Endothelial cell of umbilical vein (primary cell): Measurements from ENCODE around the gene EDC3. TPM values are rescaled to one million over a fixed set of nuclear protein-coding genes. Genes with fewer than 3 reads are reported as not detected.

ENCODE experiments used
- BruUV-seq: library from RNA; stranded (reverse); fragments of 400-500 nt; replicated peaks from 2 replicates; lab custom pipeline; 2021; lab: Mats Ljungman, UMichigan
- CTCF ChIA-PET: fragments of 300-600, 350-600 bp; sonication (Branson Sonifier 250); formaldehyde crosslinking; loops from one replicate; lab custom pipeline; 2021; ENCODE audit warnings: antibody characterized with exemption, inconsistent platforms; lab: Charles Lee
- POLR2A ChIA-PET: fragments of 300-600, 350-600 bp; sonication (Branson Sonifier 250); formaldehyde crosslinking; loops from one replicate; lab custom pipeline; 2021; ENCODE audit warnings: antibody characterized with exemption, inconsistent platforms; lab: Charles Lee
- DNase-seq: peaks from one replicate; pipeline ENCODE4 v3.0.0-alpha.2; 2011; ENCODE audit warnings: low read depth, low spot score
- FAIRE-seq: peaks from 2 replicates; lab custom pipeline; 2011; peaks lifted over from hg19 to GRCh38; lab: Jason Lieb, UNC
- H2AFZ ChIP-seq: 2 replicates; pipeline ENCODE4 v1.6.0; 2012; ENCODE audit warnings: low read depth, low read length, control low read depth, inconsistent platforms
- H3K27ac ChIP-seq: 2 replicates; pipeline ENCODE4 v1.5.1; 2011; ENCODE audit warnings: low read depth, mild to moderate bottlenecking, control low read depth, low read length, moderate library complexity; ENCODE audit not compliant: insufficient read depth
- H3K27me3 ChIP-seq, 2 experiments: 2 replicates each; pipeline versions ENCODE4 v1.6.0 to v1.6.1; 2011; ENCODE audit warnings: low read length in 2 of 2, mixed read lengths in 1 of 2; ENCODE audit not compliant: control insufficient read depth in 2 of 2, insufficient read depth in 2 of 2
- H3K36me3 ChIP-seq, 2 experiments: 2 replicates in 1 of 2; 3 replicates in 1 of 2; pipeline ENCODE4 v1.5.1; 2011; ENCODE audit warnings: low read length in 2 of 2, mild to moderate bottlenecking in 1 of 2, moderate library complexity in 1 of 2; ENCODE audit not compliant: control insufficient read depth in 2 of 2, insufficient read depth in 2 of 2; ENCODE audit errors: extremely low read depth in 1 of 2
- H3K4me1 ChIP-seq: 3 replicates; pipeline ENCODE4 v1.5.1; 2011; ENCODE audit warnings: mild to moderate bottlenecking, low read length; ENCODE audit not compliant: control insufficient read depth, insufficient read depth; ENCODE audit errors: extremely low read depth
- H3K4me2 ChIP-seq: 2 replicates; pipeline ENCODE4 v1.6.1; 2011; ENCODE audit warnings: low read length, control low read depth, mixed read lengths; ENCODE audit not compliant: insufficient read depth
- H3K4me3 ChIP-seq, 3 experiments: fragments of 200-600 bp in 1 of 3; sonication (generic), shearing (Covaris generic) in 1 of 3; replicated peaks in 1 of 3; 2 replicates each; pipeline ENCODE4 v1.5.1; 2011 to 2016; ENCODE audit warnings: control low read depth in 3 of 3, low read length in 3 of 3, mild to moderate bottlenecking in 2 of 3, inconsistent platforms in 1 of 3, low read depth in 1 of 3, moderate library complexity in 1 of 3; ENCODE audit not compliant: insufficient read depth in 1 of 3
- H3K79me2 ChIP-seq: 2 replicates; pipeline ENCODE4 v1.6.0; 2012; ENCODE audit warnings: low read length, inconsistent platforms; ENCODE audit not compliant: control insufficient read depth, insufficient read depth
- H3K9ac ChIP-seq: replicated peaks from 2 replicates; pipeline ENCODE3; 2011; ENCODE audit warnings: low read length, control low read depth; ENCODE audit not compliant: insufficient read depth; ENCODE audit errors: extremely low read depth
- H3K9me1 ChIP-seq: replicated peaks from 3 replicates; pipeline ENCODE4 v1.6.0; 2011; ENCODE audit warnings: mild to moderate bottlenecking, low read length; ENCODE audit not compliant: control insufficient read depth, insufficient read depth; ENCODE audit errors: extremely low read depth
- H3K9me3 ChIP-seq: replicated peaks from 2 replicates; pipeline ENCODE4 v1.5.1; 2012; ENCODE audit warnings: low read length, inconsistent platforms; ENCODE audit not compliant: control insufficient read depth, insufficient read depth
- H4K20me1 ChIP-seq: replicated peaks from 2 replicates; pipeline ENCODE3; 2011; ENCODE audit warnings: mild to moderate bottlenecking, low read length; ENCODE audit not compliant: control insufficient read depth, insufficient read depth; ENCODE audit errors: extremely low read depth
- FOS ChIP-seq: IDR thresholded peaks from 2 replicates; pipeline ENCODE4 v1.6.1; 2011; ENCODE audit warnings: mild to moderate bottlenecking, low read length, moderate library complexity, borderline replicate concordance; ENCODE audit not compliant: insufficient read depth
- GATA2 ChIP-seq: IDR thresholded peaks from 2 replicates; pipeline ENCODE4 v1.7.0; 2011; ENCODE audit warnings: low read depth, mild to moderate bottlenecking, moderate library complexity, mixed read lengths, low read length; ENCODE audit not compliant: insufficient read length, insufficient read depth
- MYC ChIP-seq: IDR thresholded peaks from one replicate; pipeline ENCODE4 v1.6.1; 2011; ENCODE audit warnings: mild to moderate bottlenecking, low read depth, low read length
- POLR2A ChIP-seq: IDR thresholded peaks from 2 replicates; pipeline ENCODE4 v1.6.1; 2012; ENCODE audit warnings: low read depth, mild to moderate bottlenecking, control low read depth, low read length
- dilution Hi-C: fragments of 300-500 bp; cut with MboI; formaldehyde crosslinking; loops from one replicate; pipeline ENCODE4 v1.15.0; 2019; ENCODE audit warnings: low sequenced_read_pairs; ENCODE audit not compliant: extremely low pct_ligation_motif_present
- intact Hi-C: fragments of 100-400 bp; cut with micrococcal nuclease; formaldehyde crosslinking; loops from one replicate; pipeline ENCODE4 v1.10.0; 2022
- polyA plus RNA-seq, 4 experiments: library from polyadenylated mRNA; depleted of rRNA in 3 of 4; stranded (reverse) in 3 of 4; unstranded in 1 of 4; fragments of >200 nt; gene quantifications; 2 replicates each; pipeline versions ENCODE4 v1.2.1 to v1.2.3, GENCODE V29; 2011 to 2012; ENCODE audit warnings: missing spikeins in 1 of 4
- total RNA-seq: library from RNA; stranded (reverse); gene quantifications from 2 replicates; pipeline ENCODE4 v1.2.3, GENCODE V29; 2021
- TF ChIP-seq, protein P1 (sequence below): IDR thresholded peaks from 2 replicates; pipeline ENCODE4 v1.6.1; 2011; ENCODE audit not compliant: insufficient read depth, insufficient read length
- TF ChIP-seq, protein P2 (sequence below), 2 donors: IDR thresholded peaks; 1 replicate in 1 of 2; 2 replicates in 1 of 2; pipeline ENCODE4 v1.5.1; 2011; ENCODE audit warnings: low read length in 2 of 2, mild to moderate bottlenecking in 2 of 2, moderate library complexity in 2 of 2, control low read depth in 1 of 2, inconsistent platforms in 1 of 2, low read depth in 1 of 2; ENCODE audit not compliant: insufficient read depth in 1 of 2; ENCODE audit errors: extremely low read depth in 1 of 2

Gene EDC3
- total and polyA plus RNA-seq, 2 donors (not counting 3 experiments of a cell fraction or from before 2014, with no cell fraction given) = 55.9 to 56.5 TPM

DNA sequence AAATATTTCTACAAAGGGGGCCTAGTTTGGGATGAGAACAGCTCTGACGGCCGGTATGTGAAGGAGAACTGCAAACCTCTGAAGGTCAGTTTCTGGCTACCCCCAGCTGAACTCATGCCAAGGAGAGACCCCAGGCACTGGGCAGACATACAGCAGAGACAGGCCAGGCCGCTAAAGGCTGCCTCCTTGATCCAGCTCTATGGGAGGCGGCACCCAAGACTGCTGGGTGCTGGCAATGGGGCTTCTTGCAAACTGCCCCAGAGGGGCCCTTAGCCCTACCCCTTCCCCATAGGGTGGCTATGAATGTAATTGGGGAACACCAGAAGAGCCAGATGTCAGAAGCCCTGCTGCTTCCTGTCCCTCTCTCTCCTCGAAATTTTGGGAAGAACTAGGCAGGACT lies 66.9 kb downstream of the EDC3 start:
- Histone ChIP-seq H3K27ac (no peak overlapping the region), H4K20me1 (no peaks in the 10 kb centered on the region), H3K79me2 (no peaks in the 10 kb centered on the region), H3K9ac (no peak overlapping the region), H3K4me1 (no peaks in the 10 kb centered on the region), H3K36me3 (peaks cover 13 to 74% of the 10 kb centered on the region in 2 experiments), H3K27me3 (no peaks in the 10 kb centered on the region), H3K9me3 (no peaks in the 10 kb centered on the region), H3K4me2 (no peak overlapping the region), H3K9me1 (no peaks in the 10 kb centered on the region), H2AFZ (no peak overlapping the region), H3K4me3 (no peak overlapping the region)
- ChIA-PET POLR2A (no interaction called here), CTCF (interaction anchor here (2.2 to 2.7 kb wide), 2 partner anchors 140 to 142 kb away, joined by 8 to 12 read pairs; no protein-coding TSS in a partner anchor)
- TF ChIP-seq FOS = no peak
- no peak for TF ChIP-seq GATA2
- no peak for TF ChIP-seq MYC
- no peak for TF ChIP-seq POLR2A
- TF ChIP-seq, protein P1, sequence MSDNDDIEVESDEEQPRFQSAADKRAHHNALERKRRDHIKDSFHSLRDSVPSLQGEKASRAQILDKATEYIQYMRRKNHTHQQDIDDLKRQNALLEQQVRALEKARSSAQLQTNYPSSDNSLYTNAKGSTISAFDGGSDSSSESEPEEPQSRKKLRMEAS = no peak
- TF ChIP-seq, protein P2, sequence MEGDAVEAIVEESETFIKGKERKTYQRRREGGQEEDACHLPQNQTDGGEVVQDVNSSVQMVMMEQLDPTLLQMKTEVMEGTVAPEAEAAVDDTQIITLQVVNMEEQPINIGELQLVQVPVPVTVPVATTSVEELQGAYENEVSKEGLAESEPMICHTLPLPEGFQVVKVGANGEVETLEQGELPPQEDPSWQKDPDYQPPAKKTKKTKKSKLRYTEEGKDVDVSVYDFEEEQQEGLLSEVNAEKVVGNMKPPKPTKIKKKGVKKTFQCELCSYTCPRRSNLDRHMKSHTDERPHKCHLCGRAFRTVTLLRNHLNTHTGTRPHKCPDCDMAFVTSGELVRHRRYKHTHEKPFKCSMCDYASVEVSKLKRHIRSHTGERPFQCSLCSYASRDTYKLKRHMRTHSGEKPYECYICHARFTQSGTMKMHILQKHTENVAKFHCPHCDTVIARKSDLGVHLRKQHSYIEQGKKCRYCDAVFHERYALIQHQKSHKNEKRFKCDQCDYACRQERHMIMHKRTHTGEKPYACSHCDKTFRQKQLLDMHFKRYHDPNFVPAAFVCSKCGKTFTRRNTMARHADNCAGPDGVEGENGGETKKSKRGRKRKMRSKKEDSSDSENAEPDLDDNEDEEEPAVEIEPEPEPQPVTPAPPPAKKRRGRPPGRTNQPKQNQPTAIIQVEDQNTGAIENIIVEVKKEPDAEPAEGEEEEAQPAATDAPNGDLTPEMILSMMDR (IDR thresholded peaks at IDR 0.05; ENCODE audit: extremely low read depth in 1 of 2, insufficient read depth in 1 of 2, low read depth in 1 of 2, low read length in 2 of 2) = no peak
- FAIRE-seq (no peak), DNase-seq (no peak)
- intact Hi-C loops = no loop called here
- dilution Hi-C loops = loop anchor here (25.0 kb wide), 1 partner anchor 133 kb away; no protein-coding TSS in a partner anchor
- no TSS peak for BruUV-seq
